IMR-90 (cell line): Measurements from ENCODE around the gene USF1. TPM values are rescaled to one million over a fixed set of nuclear protein-coding genes. Genes with fewer than 3 reads are reported as not detected.
"Not testable (repeated sequence)": the region's sequence is repeated elsewhere in the genome, so short reads cannot be mapped to it uniquely, and the experiment has no call there.

Experiments
- ATAC-seq: fragments of 200-7000 bp; cut with Tn5 transposase; 2 replicates; pipeline ENCODE4 v1.9.1; 2020; ENCODE audit warnings: low read depth, mild to moderate bottlenecking, moderate library complexity
- BruUV-seq: library from RNA; stranded (reverse); fragments of 400-500 nt; replicated peaks from 2 replicates; lab custom pipeline; 2021; lab: Mats Ljungman, UMichigan
- CTCF ChIA-PET: fragments of 300-600 bp; formaldehyde crosslinking; extraction: SDS; loops from one replicate; lab custom pipeline; 2021; ENCODE audit warnings: antibody characterized with exemption; lab: Yijun Ruan, JAX
- POLR2A ChIA-PET: fragments of 300-600 bp; sonication (Branson Sonifier 250); formaldehyde crosslinking; loops from one replicate; lab custom pipeline; 2022; ENCODE audit warnings: antibody characterized with exemption; ENCODE audit not compliant: unreplicated experiment; lab: Charles Lee
- DNase-seq: peaks from one replicate; pipeline ENCODE4 v3.0.0; 2013
- H2AFZ ChIP-seq: replicated peaks from 2 replicates; pipeline ENCODE3; 2013; ENCODE audit warnings: low read length, mild to moderate bottlenecking; ENCODE audit not compliant: poor library complexity
- H2AK5ac ChIP-seq: 2 replicates; pipeline ENCODE4 v1.6.1; 2013; ENCODE audit warnings: low read depth, low read length, inconsistent platforms
- H2AK9ac ChIP-seq: replicated peaks from 2 replicates; pipeline ENCODE3; 2013; ENCODE audit warnings: mild to moderate bottlenecking, low read depth, low read length, moderate library complexity; ENCODE audit not compliant: poor library complexity
- H2BK120ac ChIP-seq: 2 replicates; pipeline ENCODE4 v1.6.1; 2013; ENCODE audit warnings: low read depth, low read length, inconsistent platforms
- H2BK15ac ChIP-seq: 3 replicates; pipeline ENCODE4 v1.6.1; 2013; ENCODE audit warnings: low read depth, low read length, inconsistent platforms
- H2BK20ac ChIP-seq: 2 replicates; pipeline ENCODE4 v1.6.1; 2013; ENCODE audit warnings: low read depth, mild to moderate bottlenecking, inconsistent platforms, low read length, moderate library complexity
- H2BK5ac ChIP-seq: 2 replicates; pipeline ENCODE4 v1.6.1; 2013; ENCODE audit warnings: mild to moderate bottlenecking, low read depth, low read length, inconsistent platforms; ENCODE audit not compliant: poor library complexity, severe bottlenecking
- H3K14ac ChIP-seq: replicated peaks from 2 replicates; pipeline ENCODE4 v1.6.1; 2013; ENCODE audit warnings: low read depth, low read length, inconsistent platforms
- H3K18ac ChIP-seq: 2 replicates; pipeline ENCODE4 v1.6.1; 2013; ENCODE audit warnings: low read depth, low read length, control low read depth
- H3K23ac ChIP-seq: 2 replicates; pipeline ENCODE4 v1.6.1; 2013; ENCODE audit warnings: low read depth, low read length, inconsistent platforms
- H3K27ac ChIP-seq: 2 replicates; pipeline ENCODE4 v1.5.1; 2013; ENCODE audit warnings: mild to moderate bottlenecking, control low read depth, low read length; ENCODE audit not compliant: insufficient read depth
- H3K27me3 ChIP-seq: 2 replicates; pipeline ENCODE4 v1.6.1; 2013; ENCODE audit warnings: low read length; ENCODE audit not compliant: control insufficient read depth, insufficient read depth
- H3K36me3 ChIP-seq: 2 replicates; pipeline ENCODE4 v1.6.1; 2013; ENCODE audit warnings: low read length, mixed read lengths; ENCODE audit not compliant: control insufficient read depth, insufficient read depth
- H3K4ac ChIP-seq: 2 replicates; pipeline ENCODE4 v1.6.1; 2013; ENCODE audit warnings: low read depth, low read length, inconsistent platforms
- H3K4me1 ChIP-seq: 2 replicates; pipeline ENCODE4 v1.6.1; 2013; ENCODE audit warnings: low read length, mixed read lengths; ENCODE audit not compliant: control insufficient read depth, insufficient read depth
- H3K4me2 ChIP-seq: 2 replicates; pipeline ENCODE4 v1.6.1; 2013; ENCODE audit warnings: low read depth, mild to moderate bottlenecking, control low read depth, low read length, moderate library complexity
- H3K4me3 ChIP-seq: 2 replicates; pipeline ENCODE4 v1.5.1; 2013; ENCODE audit warnings: low read depth, mild to moderate bottlenecking, control low read depth, low read length, moderate library complexity; ENCODE audit not compliant: insufficient read depth
- H3K56ac ChIP-seq: 2 replicates; pipeline ENCODE4 v1.6.1; 2013; ENCODE audit warnings: low read length, inconsistent platforms; ENCODE audit not compliant: insufficient read depth; ENCODE audit errors: extremely low read depth
- H3K79me1 ChIP-seq, 2 experiments: 2 replicates each; pipeline ENCODE4 v1.6.1; 2013; ENCODE audit warnings: low read length in 2 of 2, inconsistent platforms in 1 of 2, low read depth in 1 of 2
- H3K9ac ChIP-seq: 2 replicates; pipeline ENCODE4 v1.6.1; 2013; ENCODE audit warnings: low read depth, low read length, control low read depth
- H3K9me1 ChIP-seq: 2 replicates; pipeline ENCODE4 v1.6.1; 2013; ENCODE audit warnings: low read length, inconsistent platforms; ENCODE audit not compliant: insufficient read depth
- H3K9me3 ChIP-seq: 2 replicates; pipeline ENCODE4 v1.6.1; 2013; ENCODE audit warnings: low read length; ENCODE audit not compliant: control insufficient read depth, insufficient read depth
- H4K20me1 ChIP-seq: 2 replicates; pipeline ENCODE4 v1.6.1; 2013; ENCODE audit warnings: low read length, inconsistent platforms; ENCODE audit not compliant: insufficient read depth
- H4K5ac ChIP-seq: 2 replicates; pipeline ENCODE4 v1.6.1; 2013; ENCODE audit warnings: mild to moderate bottlenecking, low read depth, low read length, control low read depth
- H4K8ac ChIP-seq, 2 experiments: 2 replicates each; pipeline ENCODE4 v1.6.1; 2013; ENCODE audit warnings: low read depth in 2 of 2, low read length in 2 of 2, control low read depth in 1 of 2, inconsistent platforms in 1 of 2
- H4K91ac ChIP-seq: 2 replicates; pipeline ENCODE4 v1.6.1; 2013; ENCODE audit warnings: low read depth, low read length, inconsistent platforms; ENCODE audit not compliant: insufficient read depth
- WGBS, 2 experiments: methylation state at CpG; one replicate each; pipeline versions ENCODE4 v1.1.5 to v1.1.7; 2013; ENCODE audit warnings: missing lambda C conversion rate in 2 of 2; ENCODE audit not compliant: insufficient read length in 1 of 2; ENCODE audit errors: extremely low coverage in 2 of 2; 5-methylcytosine and 5-hydroxymethylcytosine counted together
- dilution Hi-C: fragments of 300-500 bp; cut with HindIII; formaldehyde crosslinking; loops from one replicate; pipeline ENCODE4 v1.14.3; 2018; ENCODE audit warnings: low sequenced_read_pairs; ENCODE audit not compliant: unreplicated experiment
- in situ Hi-C: fragments of 300-500 bp; cut with MboI; formaldehyde crosslinking; loops from 3 replicates; pipeline ENCODE4 v1.14.3; 2019; ENCODE audit warnings: low sequenced_read_pairs, inconsistent platforms, mixed read lengths
- intact Hi-C: fragments of 100-400 bp; cut with micrococcal nuclease; formaldehyde crosslinking; loops from 2 replicates; pipeline ENCODE4 v1.10.0; 2022
- polyA plus RNA-seq, 3 experiments: library from polyadenylated mRNA; depleted of rRNA; stranded (reverse); fragments of >200 nt; gene quantifications; 2 replicates each; pipeline ENCODE4 v1.2.3, GENCODE V29; 2012; ENCODE audit warnings: low replicate concordance in 1 of 3
- total RNA-seq: library from RNA; depleted of rRNA; stranded (reverse); fragments of >200 nt; gene quantifications from 2 replicates; pipeline ENCODE4 v1.2.3, GENCODE V29; 2012

Gene USF1
- total and polyA plus RNA-seq, 2 of the 4 experiments (the other 2 are of a cell fraction), result 37.1 to 78.9 TPM

GRCh38 chr1:161022432-161022831 is 23.3 kb downstream of the USF1 start:
- in situ Hi-C loops, H3K79me1 ChIP-seq, H3K9me3 ChIP-seq, H3K9ac ChIP-seq, H3K4me2 ChIP-seq, dilution Hi-C loops, H4K8ac ChIP-seq, H3K4me1 ChIP-seq, H2BK20ac ChIP-seq, H3K18ac ChIP-seq, H2AFZ ChIP-seq, BruUV-seq, H4K91ac ChIP-seq, intact Hi-C loops, H2AK9ac ChIP-seq, DNase-seq, H4K20me1 ChIP-seq, H3K4ac ChIP-seq, H3K4me3 ChIP-seq, H2BK120ac ChIP-seq, H2BK15ac ChIP-seq, H3K14ac ChIP-seq, H3K36me3 ChIP-seq, ATAC-seq, H3K56ac ChIP-seq, CTCF ChIA-PET, H4K5ac ChIP-seq, POLR2A ChIA-PET, H2AK5ac ChIP-seq, H3K9me1 ChIP-seq, H2BK5ac ChIP-seq, H3K27ac ChIP-seq, H3K23ac ChIP-seq: not testable (repeated sequence)
- WGBS, 2 experiments, result no CpG with 5 or more reads among the region's 12 CpGs
- H3K27me3 ChIP-seq, result peaks cover 28% of the 10 kb centered on the region
